ENCODE results near the gene SAMD13.

Gene SAMD13

GRCh38 chr1:84297546-84298244 lies 3.8 kb upstream of the SAMD13 start:
- POLR2A ChIA-PET: interaction anchor here (1.0 to 1.3 kb wide), 2 partner anchors 11 to 13 kb away, joined by 3 to 4 read pairs; no protein-coding TSS in a partner anchor

GRCh38 chr1:84298328-84298683 lies 3.2 kb upstream of the SAMD13 start:
- Histone ChIP-seq H3K36me3 (ENCODE audit: control insufficient read depth in 4 of 4, insufficient read depth in 4 of 4, low read length in 3 of 4) (peaks cover 0 to 2% (median 1%) of the 10 kb centered on the region in 4 experiments), H3K9me3 (ENCODE audit: control extremely low read depth in 1 of 5, control insufficient read depth in 4 of 5, insufficient read depth in 2 of 5, low read depth in 1 of 5, low read length in 4 of 5) (peaks cover 2 to 18% (median 10%) of the 10 kb centered on the region in 5 experiments), H3K27me3 (replicated peaks in 2 of 5; ENCODE audit: control insufficient read depth in 4 of 5, insufficient read depth in 5 of 5, low read length in 4 of 5) (no peaks in the 10 kb centered on the region), H3K4me1 (ENCODE audit: control extremely low read depth in 1 of 4, control insufficient read depth in 4 of 4, insufficient read depth in 4 of 4, low read length in 3 of 4) (peaks cover 20 to 57% (median 33%) of the 10 kb centered on the region in 4 experiments), H3K27ac (ENCODE audit: insufficient read depth in 1 of 2, low read depth in 1 of 2, low read length in 2 of 2, poor library complexity in 1 of 2, severe bottlenecking in 2 of 2) (peak overlapping the region; percentile 74 to 84), H3K4me3 (ENCODE audit: control insufficient read depth in 1 of 7, extremely low read depth in 1 of 7, insufficient read depth in 4 of 7, low read depth in 2 of 7, low read length in 6 of 7) (peak overlapping the region; percentile 92 to 97 (median 93))
- ChIA-PET CTCF (interaction anchor here (0.8 to 2.1 kb wide), 5 partner anchors 9 to 80 kb away, joined by 3 to 5 read pairs (median 3); no protein-coding TSS in a partner anchor), POLR2A (interaction anchor here (1.0 to 1.3 kb wide), 2 partner anchors 12 kb away, joined by 3 to 4 read pairs; no protein-coding TSS in a partner anchor)
- DNase-seq: peak; percentile 64 to 74 (median 64)
- 0% methylated on average over 4 of the region's 34 CpGs for WGBS (ENCODE audit: insufficient coverage)

More at GRCh38 chr1:84297546-84298244, 3.8 kb upstream of the SAMD13 start:
- Histone ChIP-seq H3K4me3 (ENCODE audit: control insufficient read depth in 1 of 7, extremely low read depth in 1 of 7, insufficient read depth in 4 of 7, low read depth in 2 of 7, low read length in 6 of 7) (peak overlapping the region in 6 of 7 experiments; percentile 92 to 97 (median 94)), H3K27me3 (replicated peaks in 2 of 5; ENCODE audit: control insufficient read depth in 4 of 5, insufficient read depth in 5 of 5, low read length in 4 of 5) (no peaks in the 10 kb centered on the region), H3K4me1 (ENCODE audit: control extremely low read depth in 1 of 4, control insufficient read depth in 4 of 4, insufficient read depth in 4 of 4, low read length in 3 of 4) (peaks cover 20 to 50% (median 33%) of the 10 kb centered on the region in 4 experiments), H3K36me3 (ENCODE audit: control insufficient read depth in 4 of 4, insufficient read depth in 4 of 4, low read length in 3 of 4) (peaks cover 0 to 2% (median 1%) of the 10 kb centered on the region in 4 experiments), H3K9me3 (ENCODE audit: control extremely low read depth in 1 of 5, control insufficient read depth in 4 of 5, insufficient read depth in 2 of 5, low read depth in 1 of 5, low read length in 4 of 5) (peaks cover 2 to 18% (median 10%) of the 10 kb centered on the region in 5 experiments), H3K27ac (ENCODE audit: insufficient read depth in 1 of 2, low read depth in 1 of 2, low read length in 2 of 2, poor library complexity in 1 of 2, severe bottlenecking in 2 of 2) (no peak overlapping the region)
- DNase-seq: no peak
- 100% methylated on average over 5 of the region's 10 CpGs for WGBS (ENCODE audit: insufficient coverage)
- CTCF ChIA-PET: interaction anchor here (0.8 to 2.1 kb wide), 6 partner anchors 9 to 112 kb away, joined by 3 to 5 read pairs (median 4); no protein-coding TSS in a partner anchor

- peak in 2 of 3 donors; percentile 63 to 76 for DNase-seq
- Histone ChIP-seq H3K27me3 (replicated peaks in 2 of 5; ENCODE audit: control insufficient read depth in 4 of 5, insufficient read depth in 5 of 5, low read length in 4 of 5) (no peaks in the 10 kb centered on the region), H3K4me3 (ENCODE audit: control insufficient read depth in 1 of 7, extremely low read depth in 1 of 7, insufficient read depth in 4 of 7, low read depth in 2 of 7, low read length in 6 of 7) (peak overlapping the region; percentile 92 to 97 (median 93)), H3K9me3 (ENCODE audit: control extremely low read depth in 1 of 5, control insufficient read depth in 4 of 5, insufficient read depth in 2 of 5, low read depth in 1 of 5, low read length in 4 of 5) (peaks cover 2 to 18% (median 10%) of the 10 kb centered on the region in 5 experiments), H3K36me3 (ENCODE audit: control insufficient read depth in 4 of 4, insufficient read depth in 4 of 4, low read length in 3 of 4) (peaks cover 0 to 2% (median 1%) of the 10 kb centered on the region in 4 experiments), H3K4me1 (ENCODE audit: control extremely low read depth in 1 of 4, control insufficient read depth in 4 of 4, insufficient read depth in 4 of 4, low read length in 3 of 4) (peaks cover 22 to 62% (median 34%) of the 10 kb centered on the region in 4 experiments), H3K27ac (ENCODE audit: insufficient read depth in 1 of 2, low read depth in 1 of 2, low read length in 2 of 2, poor library complexity in 1 of 2, severe bottlenecking in 2 of 2) (peak overlapping the region; percentile 74 to 84)
- ChIA-PET CTCF (interaction anchor here (0.8 to 2.1 kb wide), 4 partner anchors 10 to 53 kb away, joined by 3 to 5 read pairs (median 4); no protein-coding TSS in a partner anchor), POLR2A (interaction anchor here (1.0 to 1.6 kb wide), 3 partner anchors 11 to 154 kb away, joined by 3 to 7 read pairs (median 4); partner anchors contain the start of gene PRKACB)
- WGBS (ENCODE audit: insufficient coverage): 0% methylated on average over 29 of the region's 50 CpGs
Observed at GRCh38 chr1:84298684-84299535, 2.6 kb upstream of the SAMD13 start.

- peaks cover 22 to 64% (median 38%) of the 10 kb centered on the region in 4 experiments for H3K4me1 ChIP-seq (ENCODE audit: control extremely low read depth in 1 of 4, control insufficient read depth in 4 of 4, insufficient read depth in 4 of 4, low read length in 3 of 4)
- peaks cover 2 to 17% (median 7%) of the 10 kb centered on the region in 5 experiments for H3K9me3 ChIP-seq (ENCODE audit: control extremely low read depth in 1 of 5, control insufficient read depth in 4 of 5, insufficient read depth in 2 of 5, low read depth in 1 of 5, low read length in 4 of 5)
- peak in 1 of 3 donors; percentile 8 for DNase-seq
- WGBS (ENCODE audit: insufficient coverage): 52% methylated on average over 2 of the region's 4 CpGs
- peaks cover 0 to 2% (median 1%) of the 10 kb centered on the region in 4 experiments for H3K36me3 ChIP-seq (ENCODE audit: control insufficient read depth in 4 of 4, insufficient read depth in 4 of 4, low read length in 3 of 4)
- CTCF ChIA-PET: interaction anchor here (0.7 to 1.0 kb wide), 2 partner anchors 28 to 134 kb away, joined by 3 read pairs; no protein-coding TSS in a partner anchor
- no peaks in the 10 kb centered on the region for H3K27me3 ChIP-seq (replicated peaks in 2 of 5; ENCODE audit: control insufficient read depth in 4 of 5, insufficient read depth in 5 of 5, low read length in 4 of 5)
- peak overlapping the region; percentile 74 to 84 for H3K27ac ChIP-seq (ENCODE audit: insufficient read depth in 1 of 2, low read depth in 1 of 2, low read length in 2 of 2, poor library complexity in 1 of 2, severe bottlenecking in 2 of 2)
- H3K4me3 ChIP-seq (ENCODE audit: control insufficient read depth in 1 of 7, extremely low read depth in 1 of 7, insufficient read depth in 4 of 7, low read depth in 2 of 7, low read length in 6 of 7): peak overlapping the region in 6 of 7 experiments; percentile 92 to 97 (median 94)
- POLR2A ChIA-PET: interaction anchor here (1.6 kb wide), 1 partner anchor 155 kb away, joined by 7 read pairs; the partner anchor contains the start of gene PRKACB
Observed at GRCh38 chr1:84299536-84300170, 1.9 kb upstream of the SAMD13 start.

GRCh38 chr1:84300501-84300900 lies 1.0 kb upstream of the SAMD13 start:
- CTCF ChIA-PET: interaction anchor here (1.0 to 1.1 kb wide), 2 partner anchors 9 to 27 kb away, joined by 3 read pairs; no protein-coding TSS in a partner anchor
- Histone ChIP-seq H3K27ac (ENCODE audit: insufficient read depth in 1 of 2, low read depth in 1 of 2, low read length in 2 of 2, poor library complexity in 1 of 2, severe bottlenecking in 2 of 2) (peak overlapping the region in 1 of 2 experiments; percentile 90), H3K4me3 (ENCODE audit: control insufficient read depth in 1 of 7, extremely low read depth in 1 of 7, insufficient read depth in 4 of 7, low read depth in 2 of 7, low read length in 6 of 7) (peak overlapping the region in 2 of 7 experiments; percentile 92 to 97), H3K27me3 (replicated peaks in 2 of 5; ENCODE audit: control insufficient read depth in 4 of 5, insufficient read depth in 5 of 5, low read length in 4 of 5) (no peaks in the 10 kb centered on the region), H3K36me3 (ENCODE audit: control insufficient read depth in 4 of 4, insufficient read depth in 4 of 4, low read length in 3 of 4) (peaks cover 0 to 2% (median 0%) of the 10 kb centered on the region in 4 experiments), H3K4me1 (ENCODE audit: control extremely low read depth in 1 of 4, control insufficient read depth in 4 of 4, insufficient read depth in 4 of 4, low read length in 3 of 4) (peaks cover 22 to 64% (median 39%) of the 10 kb centered on the region in 4 experiments), H3K9me3 (ENCODE audit: control extremely low read depth in 1 of 5, control insufficient read depth in 4 of 5, insufficient read depth in 2 of 5, low read depth in 1 of 5, low read length in 4 of 5) (peaks cover under 1 to 10% (median 6%) of the 10 kb centered on the region in 5 experiments)
- no peak for DNase-seq
- POLR2A ChIA-PET: interaction anchor here (1.6 kb wide), 1 partner anchor 156 kb away, joined by 7 read pairs; the partner anchor contains the start of gene PRKACB
- no CpG with 5 or more reads among the region's 1 CpG for WGBS (ENCODE audit: insufficient coverage)
